Colonic mucosa (tissue), 4 donors: ENCODE measurements around the gene TCTN3. TPM values are rescaled to one million over a fixed set of nuclear protein-coding genes. Genes with fewer than 3 reads are reported as not detected.
"Not testable (repeated sequence)": the region's sequence is repeated elsewhere in the genome, so short reads cannot be mapped to it uniquely, and the experiment has no call there.

Experiments used
- DNase-seq: peaks from one replicate; pipeline ENCODE4 v3.0.0-alpha.2; 2020
- H3K27ac ChIP-seq: fragments of 200-600 bp; one replicate; pipeline ENCODE4 v1.8.0; 2021
- H3K27me3 ChIP-seq: fragments of 200-600 bp; one replicate; pipeline ENCODE4 v1.8.0; 2021
- H3K36me3 ChIP-seq: fragments of 200-600 bp; one replicate; pipeline ENCODE4 v1.8.0; 2021
- H3K4me1 ChIP-seq: fragments of 200-600 bp; one replicate; pipeline ENCODE4 v1.8.0; 2021; ENCODE audit warnings: mild to moderate bottlenecking
- H3K4me3 ChIP-seq: fragments of 200-600 bp; one replicate; pipeline ENCODE4 v1.8.0; 2021
- H3K9ac ChIP-seq, 2 donors: one replicate each; pipeline ENCODE4 v1.7.0; 2013; ENCODE audit warnings: control low read depth in 2 of 2, low read depth in 2 of 2, low read length in 2 of 2
- H3K9me3 ChIP-seq: fragments of 200-600 bp; one replicate; pipeline ENCODE4 v1.8.0; 2021
- CTCF ChIP-seq: fragments of 200-600 bp; IDR thresholded peaks from one replicate; pipeline ENCODE4 v1.8.0; 2022; ENCODE audit warnings: antibody characterized with exemption, mild to moderate bottlenecking
- intact Hi-C: fragments of 100-400 bp; cut with DNase I; formaldehyde crosslinking; loops from one replicate; pipeline ENCODE4 v1.14.1; 2022
- total RNA-seq, 2 donors: library from RNA; stranded (reverse); fragmentation: NEBNext Ultra II Directional in 1 of 2; extraction: Animal tissue kit (Norgen Biotek cat#: 25700) in 1 of 2; gene quantifications; one replicate each; pipeline ENCODE4 v1.2.1, GENCODE V29; 2021
- donor health status: healthy.
- donor health status: DM: no; HTN: no; CAD: no.
- donor health status: DM: no; HTN: no; CAD: no.

TCTN3 gene
- total RNA-seq, 2 donors from 2014 or later = 32.0 to 40.7 TPM

GRCh38 chr10:95688648-95689047, 5.1 kb downstream of the TCTN3 start:
- TF ChIP-seq CTCF = no peak
- no peak for DNase-seq
- Histone ChIP-seq H3K36me3 (peaks cover 4% of the 10 kb centered on the region), H3K27ac (no peak overlapping the region), H3K27me3 (no peaks in the 10 kb centered on the region), H3K9me3 (no peaks in the 10 kb centered on the region), H3K4me1 (no peaks in the 10 kb centered on the region), H3K4me3 (no peak overlapping the region), H3K9ac (no peak overlapping the region)
- intact Hi-C loops = no loop called here

GRCh38 chr10:95683966-95684365, 9.8 kb downstream of the TCTN3 start:
- Histone ChIP-seq H3K9ac (no peak overlapping the region), H3K4me3 (no peak overlapping the region), H3K9me3 (no peaks in the 10 kb centered on the region), H3K27me3 (no peaks in the 10 kb centered on the region), H3K36me3 (peaks cover 4% of the 10 kb centered on the region), H3K4me1 (no peaks in the 10 kb centered on the region), H3K27ac (no peak overlapping the region)
- intact Hi-C loops = no loop called here
- DNase-seq = no peak
- TF ChIP-seq CTCF = no peak

GRCh38 chr10:95675403-95676116, 18.2 kb downstream of the TCTN3 start:
- H3K9me3 ChIP-seq = no peaks in the 10 kb centered on the region
- H3K4me3 ChIP-seq = no peak overlapping the region
- TF ChIP-seq CTCF = no peak
- no peak overlapping the region for H3K27ac ChIP-seq
- H3K36me3 ChIP-seq = no peaks in the 10 kb centered on the region
- no peak for DNase-seq
- H3K27me3 ChIP-seq = no peaks in the 10 kb centered on the region
- no peak overlapping the region for H3K9ac ChIP-seq
- H3K4me1 ChIP-seq = no peaks in the 10 kb centered on the region
- intact Hi-C loops = no loop called here

- Histone ChIP-seq H3K27me3 (no peaks in the 10 kb centered on the region), H3K4me3 (no peak overlapping the region), H3K9me3 (no peaks in the 10 kb centered on the region), H3K4me1 (no peaks in the 10 kb centered on the region), H3K36me3 (no peaks in the 10 kb centered on the region), H3K27ac (no peak overlapping the region), H3K9ac (no peak overlapping the region)
- intact Hi-C loops = no loop called here
- no peak for DNase-seq
- no peak for TF ChIP-seq CTCF
These were observed 19.1 kb downstream of the TCTN3 start for GRCh38 chr10:95674643-95675042.

- intact Hi-C loops = not testable (repeated sequence)
These were observed 21.1 kb downstream of the TCTN3 start for GRCh38 chr10:95672641-95673040.

GRCh38 chr10:95664543-95664942, 29.2 kb downstream of the TCTN3 start:
- Histone ChIP-seq H3K27ac (no peak overlapping the region), H3K4me1 (no peaks in the 10 kb centered on the region), H3K27me3 (no peaks in the 10 kb centered on the region), H3K9ac (no peak overlapping the region), H3K9me3 (no peaks in the 10 kb centered on the region), H3K4me3 (no peak overlapping the region), H3K36me3 (no peaks in the 10 kb centered on the region)
- no peak for DNase-seq
- intact Hi-C loops = no loop called here
- no peak for TF ChIP-seq CTCF

More at GRCh38 chr10:95672641-95673040, 21.1 kb downstream of the TCTN3 start:
- not testable (repeated sequence) for H3K36me3 ChIP-seq, H3K27ac ChIP-seq, H3K9ac ChIP-seq, DNase-seq, H3K4me1 ChIP-seq, H3K27me3 ChIP-seq, H3K9me3 ChIP-seq, H3K4me3 ChIP-seq
